HFFc6 (cell line): ENCODE results near the gene LIX1L. TPM values are rescaled to one million over a fixed set of nuclear protein-coding genes. Genes with fewer than 3 reads are reported as not detected.
A peak's percentile ranks its signal among the peaks of the same experiment; 100 is the strongest.

ENCODE experiments used
- DNase-seq: peaks from one replicate; pipeline ENCODE4 v3.0.0-alpha.2; 2018
- H3K27ac Mint-ChIP-seq: 2 replicates; pipeline ENCODE4 v1.8.0; 2020; ENCODE audit warnings: mild to moderate bottlenecking, mixed read lengths
- H3K27me3 Mint-ChIP-seq: 2 replicates; pipeline ENCODE4 v1.8.0; 2021; ENCODE audit warnings: mild to moderate bottlenecking, moderate library complexity, mixed read lengths; ENCODE audit not compliant: insufficient read depth
- H3K36me3 Mint-ChIP-seq: 2 replicates; pipeline ENCODE4 v1.8.0; 2021; ENCODE audit warnings: low read depth, mixed read lengths
- H3K4me1 Mint-ChIP-seq: 2 replicates; pipeline ENCODE4 v1.8.0; 2020; ENCODE audit warnings: low read depth, mixed read lengths
- H3K4me3 Mint-ChIP-seq: 2 replicates; pipeline ENCODE4 v1.8.0; 2020; ENCODE audit warnings: mild to moderate bottlenecking, moderate library complexity, mixed read lengths
- H3K9me3 Mint-ChIP-seq: 2 replicates; pipeline ENCODE4 v1.8.0; 2020; ENCODE audit warnings: mild to moderate bottlenecking, mixed read lengths
- total RNA-seq, 6 experiments: library from RNA; stranded (reverse); fragmentation: NEBNext Ultra II Directional; extraction: Animal tissue kit (Norgen Biotek cat#: 25700); gene quantifications; 2 replicates in 1 of 6; 3 replicates in 5 of 6; pipeline ENCODE4 v1.2.3, GENCODE V29; 2021
- TF ChIP-seq, protein P1 (sequence below): fragments of 200-600 bp; sonication (generic); IDR thresholded peaks from 2 replicates; pipeline ENCODE4 v1.5.0; 2021; ENCODE audit warnings: antibody characterized with exemption, mild to moderate bottlenecking

The LIX1L gene
- total RNA-seq, 6 experiments from 2014 or later, result 51.0 to 59.6 (median 56.1) TPM

DNA sequence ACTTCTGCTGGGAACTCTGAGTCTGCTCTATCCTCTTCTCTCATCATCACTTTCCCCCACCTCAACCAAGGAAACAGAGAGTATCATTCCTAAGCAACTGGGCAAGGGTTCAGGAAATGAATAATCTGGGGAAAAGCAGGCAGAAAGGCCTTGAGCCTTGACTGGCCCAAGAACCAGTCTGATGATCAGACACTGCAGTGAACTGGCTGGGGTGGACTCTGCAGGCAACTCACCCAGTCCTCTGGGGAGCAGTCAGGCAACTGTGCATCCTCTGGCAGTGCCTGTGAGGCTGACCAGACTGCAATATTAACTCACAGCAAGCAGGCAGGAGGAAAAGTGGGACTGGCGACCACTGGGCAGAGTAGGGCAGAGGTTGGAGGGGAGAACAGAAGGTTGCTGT lies 73.1 kb downstream of the LIX1L start:
- Mint-ChIP-seq H3K36me3 (no peaks in the 10 kb centered on the region), H3K27me3 (no peaks in the 10 kb centered on the region; the same call in 1 of the 2 replicates), H3K9me3 (no peaks in the 10 kb centered on the region), H3K27ac (no peak overlapping the region; the same call in 1 of the 2 replicates), H3K4me1 (peaks cover 24% of the 10 kb centered on the region), H3K4me3 (peak overlapping the region; percentile 88; the same call in 1 of the 2 replicates)
- DNase-seq, result peak; percentile 42
- TF ChIP-seq, protein P1, sequence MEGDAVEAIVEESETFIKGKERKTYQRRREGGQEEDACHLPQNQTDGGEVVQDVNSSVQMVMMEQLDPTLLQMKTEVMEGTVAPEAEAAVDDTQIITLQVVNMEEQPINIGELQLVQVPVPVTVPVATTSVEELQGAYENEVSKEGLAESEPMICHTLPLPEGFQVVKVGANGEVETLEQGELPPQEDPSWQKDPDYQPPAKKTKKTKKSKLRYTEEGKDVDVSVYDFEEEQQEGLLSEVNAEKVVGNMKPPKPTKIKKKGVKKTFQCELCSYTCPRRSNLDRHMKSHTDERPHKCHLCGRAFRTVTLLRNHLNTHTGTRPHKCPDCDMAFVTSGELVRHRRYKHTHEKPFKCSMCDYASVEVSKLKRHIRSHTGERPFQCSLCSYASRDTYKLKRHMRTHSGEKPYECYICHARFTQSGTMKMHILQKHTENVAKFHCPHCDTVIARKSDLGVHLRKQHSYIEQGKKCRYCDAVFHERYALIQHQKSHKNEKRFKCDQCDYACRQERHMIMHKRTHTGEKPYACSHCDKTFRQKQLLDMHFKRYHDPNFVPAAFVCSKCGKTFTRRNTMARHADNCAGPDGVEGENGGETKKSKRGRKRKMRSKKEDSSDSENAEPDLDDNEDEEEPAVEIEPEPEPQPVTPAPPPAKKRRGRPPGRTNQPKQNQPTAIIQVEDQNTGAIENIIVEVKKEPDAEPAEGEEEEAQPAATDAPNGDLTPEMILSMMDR, result no peak

Other genes with a start within 250 kb of the LIX1L start
- not detected for gene CD160, start 238.5 kb downstream of the LIX1L start, total RNA-seq
- 10 to 100 TPM; 14.0 to 23.0 (median 21.2) TPM for gene RNF115, start 133.9 kb downstream of the LIX1L start, total RNA-seq
- 10 to 100 TPM; 31.4 to 39.1 (median 35.1) TPM for gene POLR3C, start 133.8 kb downstream of the LIX1L start, total RNA-seq
- 1 to 10 TPM; 2.4 to 4.5 (median 3.6) TPM for gene NUDT17, start 112.4 kb downstream of the LIX1L start, total RNA-seq
- 10 to 100 TPM; 45.2 to 53.8 (median 51.6) TPM for gene PIAS3, start 98.9 kb downstream of the LIX1L start, total RNA-seq
- 1 to 10 TPM in 4 of 6 experiments, under 1 TPM in 2; 0.75 to 2.0 (median 1.1) TPM for gene ANKRD35, start 72.2 kb downstream of the LIX1L start, total RNA-seq
- 1 to 10 TPM in 4 of 6 experiments, under 1 TPM in 2; 0.78 to 1.3 (median 1.0) TPM for gene ITGA10, start 48.0 kb downstream of the LIX1L start, total RNA-seq
- 10 to 100 TPM; 30.3 to 41.1 (median 35.6) TPM for gene PEX11B, start 39.3 kb downstream of the LIX1L start, total RNA-seq
- gene RBM8A, start 30.5 kb downstream of the LIX1L start, total RNA-seq, result 100 to 1,000 TPM; 135 to 166 (median 157) TPM
- 10 to 100 TPM in 3 of 6 experiments, 1 to 10 TPM in 3; 8.1 to 14.9 (median 10.2) TPM for gene ANKRD34A, start 6.6 kb upstream of the LIX1L start, total RNA-seq
- 10 to 100 TPM; 23.5 to 29.3 (median 26.2) TPM for gene POLR3GL, start 6.7 kb upstream of the LIX1L start, total RNA-seq
- 10 to 100 TPM; 49.2 to 78.0 (median 59.5) TPM for gene TXNIP, start 38.6 kb upstream of the LIX1L start, total RNA-seq
- not detected for gene HJV, start 63.7 kb upstream of the LIX1L start, total RNA-seq
- 1 to 10 TPM; 2.1 to 2.9 (median 2.5) TPM for gene NBPF10, start 186.8 kb upstream of the LIX1L start, total RNA-seq